HG03064 (cell line): ENCODE data around the gene EPB41L3.
"Not testable (repeated sequence)": the region's sequence is repeated elsewhere in the genome, so short reads cannot be mapped to it uniquely, and the experiment has no call there.

ENCODE experiments used
- ATAC-seq: cut with Tn5 transposase; IDR thresholded peaks from one replicate; pipeline ENCODE4 v1.9.1; 2021; ENCODE audit warnings: low read depth; ENCODE audit not compliant: unreplicated experiment

The EPB41L3 gene

GRCh38 chr18:5543773-5544389 lies at the start of gene EPB41L3:
TSS of gene EPB41L3 (minus strand) at chr18:5543997. CDS start at chr18:5489183, 54,814 bp downstream.
- ATAC-seq: no peak

GRCh38 chr18:5588529-5588928 lies 44.7 kb upstream of the EPB41L3 start:
- ATAC-seq: no peak

GRCh38 chr18:5585653-5586052 lies 41.9 kb upstream of the EPB41L3 start:
- no peak for ATAC-seq

GRCh38 chr18:5584746-5585417 lies 41.1 kb upstream of the EPB41L3 start:
- no peak for ATAC-seq

- no peak for ATAC-seq
These were observed 39.3 kb upstream of the EPB41L3 start for GRCh38 chr18:5582849-5583681.

- ATAC-seq: no peak
These were observed 38.3 kb upstream of the EPB41L3 start for GRCh38 chr18:5582076-5582475.

GRCh38 chr18:5574843-5575242 lies 31.0 kb upstream of the EPB41L3 start:
- ATAC-seq: no peak

- no peak for ATAC-seq
These were observed 27.9 kb upstream of the EPB41L3 start for GRCh38 chr18:5571666-5572065.

- not testable (repeated sequence) for ATAC-seq
These were observed 26.8 kb upstream of the EPB41L3 start for GRCh38 chr18:5570613-5571012.

GRCh38 chr18:5568416-5568815 lies 24.6 kb upstream of the EPB41L3 start:
- no peak for ATAC-seq

- ATAC-seq: no peak
These were observed 15.1 kb upstream of the EPB41L3 start for GRCh38 chr18:5558851-5559250.

- no peak for ATAC-seq
These were observed 12.6 kb upstream of the EPB41L3 start for GRCh38 chr18:5556310-5556974.

GRCh38 chr18:5554629-5555028 lies 10.8 kb upstream of the EPB41L3 start:
- no peak for ATAC-seq

GRCh38 chr18:5546660-5547059 lies 2.9 kb upstream of the EPB41L3 start:
- ATAC-seq: no peak

GRCh38 chr18:5543036-5543680 lies 639 bp downstream of the EPB41L3 start:
- ATAC-seq: no peak

GRCh38 chr18:5542515-5543035 lies 1.2 kb downstream of the EPB41L3 start:
- ATAC-seq: no peak

GRCh38 chr18:5541644-5542043 lies 2.2 kb downstream of the EPB41L3 start:
- ATAC-seq: no peak

GRCh38 chr18:5539391-5539790 lies 4.4 kb downstream of the EPB41L3 start:
- no peak for ATAC-seq

GRCh38 chr18:5538544-5538943 lies 5.3 kb downstream of the EPB41L3 start:
- no peak for ATAC-seq

GRCh38 chr18:5537860-5538259 lies 5.9 kb downstream of the EPB41L3 start:
- ATAC-seq: no peak
